GM18505 (cell line): ENCODE measurements around the gene ASF1B.

Experiments
- ATAC-seq: cut with Tn5 transposase; IDR thresholded peaks from one replicate; pipeline ENCODE4 v1.9.1; 2021; ENCODE audit not compliant: unreplicated experiment
- POLR2A ChIP-seq: IDR thresholded peaks from 4 replicates; pipeline ENCODE4 v1.6.1; 2011; ENCODE audit warnings: borderline replicate concordance; ENCODE audit not compliant: insufficient read depth, insufficient read length; ENCODE audit errors: extremely low read depth

The ASF1B gene

GRCh38 chr19:14089412-14089661, 47.1 kb downstream of the ASF1B start:
- TF ChIP-seq POLR2A: no peak
- ATAC-seq: no peak

- no peak for ATAC-seq
- TF ChIP-seq POLR2A: no peak
These were observed 47.6 kb downstream of the ASF1B start for GRCh38 chr19:14088634-14089411.

- no peak for ATAC-seq
- TF ChIP-seq POLR2A: no peak
These were observed 50.3 kb downstream of the ASF1B start for GRCh38 chr19:14086098-14086497.

- no peak for ATAC-seq
- TF ChIP-seq POLR2A: no peak
These were observed 50.9 kb downstream of the ASF1B start, which contains the start of gene C19orf67 for GRCh38 chr19:14085309-14085995. Gene C19orf67, minus strand, starts transcription at chr19:14085783. Its CDS starts 156 bp downstream, at chr19:14085627.

- no peak for ATAC-seq
- no peak for TF ChIP-seq POLR2A
These were observed 53.8 kb downstream of the ASF1B start for GRCh38 chr19:14082675-14082960.

GRCh38 chr19:14081797-14082674, 54.4 kb downstream of the ASF1B start:
- peak; percentile 12 for ATAC-seq
- TF ChIP-seq POLR2A: no peak

- peak; percentile 73 for TF ChIP-seq POLR2A
- peak; percentile 80 for ATAC-seq
These were observed 55.2 kb downstream of the ASF1B start for GRCh38 chr19:14080887-14081796.

GRCh38 chr19:14078411-14078810, 58.0 kb downstream of the ASF1B start:
- ATAC-seq: no peak
- no peak for TF ChIP-seq POLR2A

GRCh38 chr19:14073925-14074838, 62.2 kb downstream of the ASF1B start:
- TF ChIP-seq POLR2A: no peak
- no peak for ATAC-seq

- TF ChIP-seq POLR2A: peak; percentile 35
- ATAC-seq: peak; percentile 49
These were observed 63.0 kb downstream of the ASF1B start for GRCh38 chr19:14073261-14073924.

- no peak for TF ChIP-seq POLR2A
- peak; percentile 16 for ATAC-seq
These were observed 63.7 kb downstream of the ASF1B start, which contains the start of gene MISP3 for GRCh38 chr19:14072535-14073260. Gene MISP3, plus strand, starts transcription at chr19:14072786. Its CDS starts 524 bp downstream, at chr19:14073310.
